A673 (cell line): ENCODE data around the gene PTCD3. TPM values are rescaled to one million over a fixed set of nuclear protein-coding genes. Genes with fewer than 3 reads are reported as not detected.
A peak's percentile ranks its signal among the peaks of the same experiment; 100 is the strongest.

Experiments used
- BruUV-seq: library from RNA; stranded (reverse); fragments of 400-500 nt; replicated peaks from 2 replicates; lab custom pipeline; 2021; lab: Mats Ljungman, UMichigan
- CTCF ChIA-PET: fragments of 300-600 bp; sonication (Branson Sonifier 250); formaldehyde crosslinking; loops from one replicate; lab custom pipeline; 2022; ENCODE audit warnings: antibody characterized with exemption; lab: Charles Lee
- POLR2A ChIA-PET: fragments of 300-600 bp; sonication (Branson Sonifier 250); formaldehyde crosslinking; loops from one replicate; lab custom pipeline; 2022; ENCODE audit warnings: antibody characterized with exemption; ENCODE audit not compliant: low non-redundant PET; lab: Charles Lee
- DNase-seq: peaks from one replicate; pipeline ENCODE4 v3.0.0-alpha.2; 2015; ENCODE audit warnings: low spot score
- H3K27ac ChIP-seq: fragments of 200-600 bp; sonication (generic); 2 replicates; pipeline ENCODE4 v1.5.1; 2016; ENCODE audit warnings: mixed run types, low read depth, mild to moderate bottlenecking, mixed read lengths, antibody characterized with exemption, low read length; ENCODE audit not compliant: poor library complexity, severe bottlenecking
- H3K27me3 ChIP-seq: fragments of 200-600 bp; sonication (generic); replicated peaks from 2 replicates; pipeline ENCODE4 v1.6.1; 2017; ENCODE audit warnings: mixed run types, low read depth, mild to moderate bottlenecking, mixed read lengths, antibody characterized with exemption, low read length; ENCODE audit not compliant: insufficient read depth, poor library complexity
- H3K36me3 ChIP-seq: fragments of 200-600 bp; sonication (generic); 2 replicates; pipeline ENCODE4 v1.6.1; 2016; ENCODE audit warnings: mixed run types, mild to moderate bottlenecking, mixed read lengths, antibody characterized with exemption, low read length; ENCODE audit not compliant: insufficient read depth, poor library complexity, severe bottlenecking
- H3K4me1 ChIP-seq: fragments of 200-600 bp; sonication (generic); 2 replicates; pipeline ENCODE4 v1.6.1; 2017; ENCODE audit warnings: mixed run types, mild to moderate bottlenecking, mixed read lengths, antibody characterized with exemption, low read length; ENCODE audit not compliant: insufficient read depth, poor library complexity, severe bottlenecking
- H3K4me3 ChIP-seq: fragments of 200-600 bp; sonication (generic); 2 replicates; pipeline ENCODE4 v1.5.1; 2016; ENCODE audit warnings: low read depth, mixed run types, mild to moderate bottlenecking, mixed read lengths, low read length; ENCODE audit not compliant: poor library complexity, severe bottlenecking
- H3K9me3 ChIP-seq: fragments of 200-600 bp; sonication (generic); 2 replicates; pipeline ENCODE4 v1.6.1; 2016; ENCODE audit warnings: mixed run types, low read depth, mild to moderate bottlenecking, mixed read lengths, antibody characterized with exemption, low read length; ENCODE audit not compliant: poor library complexity, severe bottlenecking
- CTCF ChIP-seq: fragments of 300-800, 200-600 bp; sonication (generic); conservative IDR thresholded peaks from 2 replicates; pipeline ENCODE4 v1.5.1; 2017; ENCODE audit warnings: low read depth, mild to moderate bottlenecking, antibody characterized with exemption, low read length, moderate library complexity, mixed read lengths
- EZH2 ChIP-seq: fragments of 200-600 bp; sonication (generic); IDR thresholded peaks from 2 replicates; pipeline ENCODE4 v1.6.1; 2017; ENCODE audit warnings: borderline replicate concordance, low read depth, mild to moderate bottlenecking, mixed read lengths, antibody characterized with exemption, low read length; ENCODE audit not compliant: poor library complexity, severe bottlenecking
- intact Hi-C: fragments of 100-400 bp; cut with micrococcal nuclease; formaldehyde crosslinking; loops from one replicate; pipeline ENCODE4 v1.10.0; 2022; ENCODE audit not compliant: unreplicated experiment
- total RNA-seq: library from RNA; stranded (reverse); gene quantifications from 2 replicates; pipeline ENCODE4 v1.2.3, GENCODE V29; 2021

The PTCD3 gene
- total RNA-seq, 1 experiment from 2014 or later: 148 TPM

GRCh38 chr2:86107031-86107430 is 996 bp downstream of the PTCD3 start:
- intact Hi-C loops: no loop called here
- peak overlapping the region; percentile 86 for H3K4me3 ChIP-seq
- peaks cover 12% of the 10 kb centered on the region for H3K4me1 ChIP-seq
- no peaks in the 10 kb centered on the region for H3K9me3 ChIP-seq
- TF ChIP-seq EZH2 (no peak), CTCF (no peak)
- POLR2A ChIA-PET: no interaction called here
- CTCF ChIA-PET: interaction anchor here (0.5 kb wide), 1 partner anchor 60 kb away, joined by 5 read pairs; no protein-coding TSS in a partner anchor
- no peak overlapping the region for H3K27ac ChIP-seq
- BruUV-seq: TSS peak; percentile 60
- H3K27me3 ChIP-seq: no peaks in the 10 kb centered on the region
- DNase-seq: no peak
- peaks cover 49% of the 10 kb centered on the region for H3K36me3 ChIP-seq

- no peak for DNase-seq
- BruUV-seq: no TSS peak
- H3K4me1 ChIP-seq: no peaks in the 10 kb centered on the region
- H3K27ac ChIP-seq: no peak overlapping the region
- intact Hi-C loops: no loop called here
- CTCF ChIA-PET: no interaction called here
- POLR2A ChIA-PET: no interaction called here
- no peaks in the 10 kb centered on the region for H3K27me3 ChIP-seq
- no peak overlapping the region for H3K4me3 ChIP-seq
- no peaks in the 10 kb centered on the region for H3K9me3 ChIP-seq
- H3K36me3 ChIP-seq: peaks cover 99% of the 10 kb centered on the region
- no peak for TF ChIP-seq CTCF
- TF ChIP-seq EZH2: no peak
Observed at GRCh38 chr2:86118130-86118529, 12.1 kb downstream of the PTCD3 start.

- no peak for TF ChIP-seq CTCF
- ChIA-PET POLR2A (no interaction called here), CTCF (no interaction called here)
- no peak overlapping the region for H3K4me3 ChIP-seq
- H3K27me3 ChIP-seq: no peaks in the 10 kb centered on the region
- H3K36me3 ChIP-seq: peaks cover 100% of the 10 kb centered on the region
- H3K4me1 ChIP-seq: no peaks in the 10 kb centered on the region
- no TSS peak for BruUV-seq
- no peaks in the 10 kb centered on the region for H3K9me3 ChIP-seq
- no peak overlapping the region for H3K27ac ChIP-seq
- intact Hi-C loops: loop anchor here (5.0 to 10.0 kb wide), 2 partner anchors 39 to 479 kb away; no protein-coding TSS in a partner anchor
- DNase-seq: no peak
Observed at GRCh38 chr2:86123328-86123925, 17.4 kb downstream of the PTCD3 start.
